Measurements from ENCODE around the gene GNB3. TPM values are rescaled to one million over a fixed set of nuclear protein-coding genes. Genes with fewer than 3 reads are reported as not detected.
"Not testable (repeated sequence)": the region's sequence is repeated elsewhere in the genome, so short reads cannot be mapped to it uniquely, and the experiment has no call there.

GNB3 gene
- total RNA-seq, 2 experiments from 2014 or later, result 0.48 to 0.54 TPM

DNA sequence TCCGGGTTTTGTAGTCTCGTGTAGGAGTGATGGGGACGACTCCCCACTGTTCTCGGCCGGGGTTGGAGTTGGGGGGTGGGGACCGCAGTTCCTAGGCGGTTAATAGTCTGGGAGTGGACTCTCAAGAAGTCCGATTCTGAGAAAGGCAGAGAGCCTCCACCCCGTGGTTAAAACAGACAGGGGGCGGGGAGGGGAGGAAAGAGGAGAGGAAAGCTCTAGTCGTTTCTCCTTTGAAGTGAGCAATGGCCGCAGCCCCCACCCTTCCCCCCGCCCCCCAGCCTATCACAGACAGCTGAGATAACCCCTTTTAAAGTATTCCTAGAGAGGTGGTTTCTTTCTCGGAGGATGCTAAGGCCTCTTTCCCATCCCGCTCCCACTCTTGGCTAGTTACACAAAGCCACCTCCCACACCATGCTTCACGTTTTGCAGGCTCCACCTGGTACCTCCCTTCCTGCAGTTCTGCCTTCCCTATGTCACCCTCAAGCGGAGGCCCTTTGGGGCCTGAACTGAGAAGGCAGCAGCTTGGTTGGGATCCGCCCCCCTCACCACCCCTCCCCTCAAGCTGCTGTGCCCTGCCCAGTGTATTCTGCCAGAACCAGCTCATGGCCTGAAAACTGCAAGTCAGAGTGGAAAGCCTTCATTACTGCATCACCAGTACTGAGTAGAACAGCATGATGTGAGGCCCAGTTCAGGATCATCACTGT, 12.1 kb downstream of the GNB3 start:
- Mint-ChIP-seq H3K4me3 (peak overlapping the region; percentile 86), H3K27me3 (ENCODE audit: low read depth) (no peaks in the 10 kb centered on the region), H3K36me3 (ENCODE audit: low read depth) (peaks cover 31% of the 10 kb centered on the region), H3K27ac (peak overlapping the region; percentile 93), H3K4me1 (ENCODE audit: low read depth) (peaks cover 35% of the 10 kb centered on the region), H3K9me3 (no peaks in the 10 kb centered on the region)
- intact Hi-C loops (cut with micrococcal nuclease), result loop anchor here (1.0 to 5.0 kb wide), 18 partner anchors 20 to 516 kb away; partner anchors contain the start of genes C1RL, CHD4, COPS7A and EMG1
- CTCF ChIA-PET, result interaction anchor here (1.0 to 4.0 kb wide), 15 partner anchors 8 to 298 kb away, joined by 3 to 24 read pairs (median 5); partner anchors contain the start of genes MLF2, PTMS, SPSB2 and TPI1
- peak; percentile 81 for DNase-seq

DNA sequence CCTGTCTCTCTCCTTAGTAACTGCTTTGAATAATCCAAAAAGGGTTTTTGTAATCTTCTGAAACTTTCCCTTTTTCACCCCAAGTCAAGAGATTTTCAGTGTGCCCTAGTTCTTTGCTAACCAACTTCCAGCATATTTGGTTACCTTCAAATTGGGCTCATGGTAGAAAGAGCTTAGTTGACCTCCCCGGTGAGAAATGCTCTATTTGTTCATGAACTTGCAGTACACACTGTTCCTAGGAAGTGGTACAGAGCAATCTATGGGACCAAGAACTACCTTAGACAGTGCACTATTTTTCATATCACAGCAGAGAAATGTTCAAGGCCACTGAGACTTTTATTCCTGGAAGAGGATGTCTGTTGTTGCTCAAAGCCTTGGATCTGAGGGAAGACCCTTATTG, 12.9 kb downstream of the GNB3 start:
- peaks cover 29% of the 10 kb centered on the region for H3K36me3 Mint-ChIP-seq (ENCODE audit: low read depth)
- CTCF ChIA-PET, result interaction anchor here (0.7 to 4.0 kb wide), 10 partner anchors 9 to 119 kb away, joined by 3 to 24 read pairs (median 6); partner anchors contain the start of genes PTMS, SPSB2 and TPI1
- H3K27me3 Mint-ChIP-seq (ENCODE audit: low read depth), result no peaks in the 10 kb centered on the region
- intact Hi-C loops (cut with micrococcal nuclease), result loop anchor here (5.0 kb wide), 3 partner anchors 254 to 516 kb away; partner anchors contain the start of genes C1RL and VAMP1
- H3K9me3 Mint-ChIP-seq, result no peaks in the 10 kb centered on the region
- H3K4me3 Mint-ChIP-seq, result peak overlapping the region; percentile 86
- DNase-seq, result no peak
- peaks cover 35% of the 10 kb centered on the region for H3K4me1 Mint-ChIP-seq (ENCODE audit: low read depth)
- peak overlapping the region; percentile 93 for H3K27ac Mint-ChIP-seq

DNA sequence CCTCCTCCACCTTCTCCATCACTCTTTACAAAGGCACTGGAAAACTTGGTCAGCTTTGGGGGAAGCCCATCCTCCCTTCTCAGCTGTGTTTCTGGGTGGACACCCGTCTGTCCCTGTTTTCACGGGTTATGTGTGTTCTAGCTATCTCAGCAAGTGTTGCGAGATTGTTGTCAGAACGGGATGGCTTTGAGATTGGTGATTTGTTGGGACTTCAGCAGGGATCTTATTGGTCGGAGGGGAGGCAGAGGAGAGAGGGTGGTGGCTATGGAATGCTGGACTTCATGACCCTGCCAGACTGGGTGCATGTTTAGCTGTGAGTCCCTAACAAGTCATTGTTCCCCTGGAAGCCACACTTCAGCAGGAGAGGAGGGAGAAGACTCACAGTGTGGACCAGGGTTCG, 13.3 kb downstream of the GNB3 start:
- H3K4me3 Mint-ChIP-seq, result peak overlapping the region; percentile 86
- peaks cover 28% of the 10 kb centered on the region for H3K36me3 Mint-ChIP-seq (ENCODE audit: low read depth)
- no peaks in the 10 kb centered on the region for H3K9me3 Mint-ChIP-seq
- H3K27ac Mint-ChIP-seq, result peak overlapping the region; percentile 93
- no peak for DNase-seq
- intact Hi-C loops (cut with micrococcal nuclease), result loop anchor here (5.0 kb wide), 3 partner anchors 253 to 517 kb away; partner anchors contain the start of genes C1RL and VAMP1
- H3K4me1 Mint-ChIP-seq (ENCODE audit: low read depth), result peaks cover 34% of the 10 kb centered on the region
- no peaks in the 10 kb centered on the region for H3K27me3 Mint-ChIP-seq (ENCODE audit: low read depth)
- CTCF ChIA-PET, result interaction anchor here (0.7 to 4.0 kb wide), 7 partner anchors 9 to 84 kb away, joined by 3 to 24 read pairs (median 6); partner anchors contain the start of gene SPSB2

DNA sequence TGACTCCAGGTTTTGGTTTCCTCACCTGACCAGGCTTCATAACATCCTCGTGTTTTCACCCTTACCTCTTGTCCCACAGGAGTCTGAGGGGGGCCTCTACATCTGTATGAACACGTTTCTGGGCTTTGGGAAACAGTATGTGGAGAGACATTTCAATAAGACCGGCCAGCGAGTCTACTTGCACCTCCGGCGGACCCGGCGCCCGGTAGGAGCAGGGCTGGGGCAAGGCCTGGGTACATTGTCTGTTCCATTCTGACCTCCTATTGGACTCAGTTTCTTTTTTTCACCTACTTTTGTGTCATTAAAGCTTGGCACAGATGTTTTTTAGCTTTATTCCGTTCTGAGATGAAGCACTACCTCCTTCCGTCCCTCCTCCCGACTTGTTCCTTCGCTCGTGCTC, 14.6 kb downstream of the GNB3 start:
- intact Hi-C loops (cut with micrococcal nuclease), result no loop called here
- peaks cover 23% of the 10 kb centered on the region for H3K36me3 Mint-ChIP-seq (ENCODE audit: low read depth)
- no peak overlapping the region for H3K4me3 Mint-ChIP-seq
- no peaks in the 10 kb centered on the region for H3K27me3 Mint-ChIP-seq (ENCODE audit: low read depth)
- H3K4me1 Mint-ChIP-seq (ENCODE audit: low read depth), result peaks cover 23% of the 10 kb centered on the region
- H3K9me3 Mint-ChIP-seq, result no peaks in the 10 kb centered on the region
- no peak overlapping the region for H3K27ac Mint-ChIP-seq
- DNase-seq, result no peak
- CTCF ChIA-PET, result interaction anchor here (3.1 kb wide), 1 partner anchor 17 kb away, joined by 24 read pairs; the partner anchor contains the start of gene SPSB2

DNA sequence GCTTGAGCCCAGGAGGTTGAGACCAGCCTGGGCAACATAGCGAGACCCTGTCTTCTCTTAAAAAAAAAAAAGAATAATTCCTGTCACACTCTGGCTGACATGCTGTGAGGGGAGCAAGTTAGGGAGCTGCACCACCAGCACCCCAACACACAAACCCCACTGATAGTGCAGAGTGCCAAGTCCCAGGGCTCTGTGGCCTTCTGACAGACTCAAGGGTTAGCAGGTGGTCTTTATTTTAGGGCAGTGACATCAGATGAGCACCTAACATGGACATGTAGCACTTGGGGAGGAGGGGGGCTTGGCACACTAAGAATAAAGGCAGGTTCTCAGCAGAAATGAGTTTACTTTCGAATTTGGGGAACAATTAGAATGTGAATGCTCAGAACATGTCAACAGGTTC, 18.1 kb downstream of the GNB3 start:
- H3K9me3 Mint-ChIP-seq, result no peaks in the 10 kb centered on the region

DNA sequence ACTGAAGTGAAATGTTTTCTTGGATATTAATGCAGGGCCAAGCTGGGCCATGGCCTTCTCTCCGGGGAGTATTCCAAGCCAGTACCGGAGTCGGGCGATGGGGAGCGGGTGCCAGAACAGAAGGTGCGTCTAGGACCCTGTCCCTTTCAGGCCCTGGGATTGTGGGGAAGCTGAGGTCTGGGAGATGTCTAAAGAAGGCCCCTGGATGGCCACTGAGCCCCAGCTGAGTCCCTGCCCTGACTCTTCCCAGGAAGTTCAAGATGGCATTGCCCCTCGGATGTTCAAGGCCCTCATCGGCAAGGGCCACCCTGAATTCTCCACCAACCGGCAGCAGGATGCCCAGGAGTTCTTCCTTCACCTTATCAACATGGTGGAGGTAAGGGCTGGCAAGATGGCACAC, 19.4 kb downstream of the GNB3 start:
- Mint-ChIP-seq H3K36me3 (ENCODE audit: low read depth) (peaks cover 40% of the 10 kb centered on the region), H3K27ac (no peak overlapping the region), H3K4me1 (ENCODE audit: low read depth) (no peaks in the 10 kb centered on the region), H3K27me3 (ENCODE audit: low read depth) (no peaks in the 10 kb centered on the region), H3K9me3 (no peaks in the 10 kb centered on the region), H3K4me3 (no peak overlapping the region)
- CTCF ChIA-PET, result interaction anchor here (1.4 to 1.7 kb wide), 2 partner anchors 10 to 13 kb away, joined by 4 to 7 read pairs; partner anchors contain the start of gene SPSB2
- no peak for DNase-seq
- intact Hi-C loops (cut with micrococcal nuclease), result no loop called here

More for the DNA sequence above, 18.1 kb downstream of the GNB3 start:
- Mint-ChIP-seq H3K27ac (no peak overlapping the region), H3K4me1 (ENCODE audit: low read depth) (peaks cover 9% of the 10 kb centered on the region), H3K4me3 (no peak overlapping the region), H3K36me3 (ENCODE audit: low read depth) (peaks cover 38% of the 10 kb centered on the region), H3K27me3 (ENCODE audit: low read depth) (no peaks in the 10 kb centered on the region)
- DNase-seq, result no peak
- CTCF ChIA-PET, result interaction anchor here (0.6 to 1.7 kb wide), 2 partner anchors 11 to 58 kb away, joined by 7 read pairs; no protein-coding TSS in a partner anchor
- intact Hi-C loops (cut with micrococcal nuclease), result no loop called here

DNA sequence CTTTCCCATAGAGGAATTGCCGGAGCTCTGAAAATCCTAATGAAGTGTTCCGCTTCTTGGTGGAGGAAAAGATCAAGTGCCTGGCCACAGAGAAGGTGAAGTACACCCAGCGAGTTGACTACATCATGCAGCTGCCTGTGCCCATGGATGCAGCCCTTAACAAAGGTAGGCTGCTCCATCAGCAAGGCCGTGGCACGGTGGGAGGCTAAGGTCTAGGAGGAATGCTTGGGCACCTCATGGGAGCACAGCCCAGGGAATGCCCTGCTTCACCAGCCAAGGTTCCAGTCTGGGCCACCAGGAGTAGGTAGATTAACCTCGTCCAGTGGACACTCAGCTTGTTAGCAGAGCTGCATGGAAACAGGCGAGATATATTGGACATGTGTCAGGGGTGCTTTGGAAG, 20.2 kb downstream of the GNB3 start:
- H3K27ac Mint-ChIP-seq, result no peak overlapping the region
- CTCF ChIA-PET, result interaction anchor here (1.0 kb wide), 2 partner anchors 9 to 12 kb away, joined by 3 read pairs; partner anchors contain the start of genes SPSB2 and USP5
- H3K4me3 Mint-ChIP-seq, result no peak overlapping the region
- no peak for DNase-seq
- no peaks in the 10 kb centered on the region for H3K4me1 Mint-ChIP-seq (ENCODE audit: low read depth)
- intact Hi-C loops (cut with micrococcal nuclease), result no loop called here
- no peaks in the 10 kb centered on the region for H3K27me3 Mint-ChIP-seq (ENCODE audit: low read depth)
- H3K9me3 Mint-ChIP-seq, result no peaks in the 10 kb centered on the region
- peaks cover 43% of the 10 kb centered on the region for H3K36me3 Mint-ChIP-seq (ENCODE audit: low read depth)

DNA sequence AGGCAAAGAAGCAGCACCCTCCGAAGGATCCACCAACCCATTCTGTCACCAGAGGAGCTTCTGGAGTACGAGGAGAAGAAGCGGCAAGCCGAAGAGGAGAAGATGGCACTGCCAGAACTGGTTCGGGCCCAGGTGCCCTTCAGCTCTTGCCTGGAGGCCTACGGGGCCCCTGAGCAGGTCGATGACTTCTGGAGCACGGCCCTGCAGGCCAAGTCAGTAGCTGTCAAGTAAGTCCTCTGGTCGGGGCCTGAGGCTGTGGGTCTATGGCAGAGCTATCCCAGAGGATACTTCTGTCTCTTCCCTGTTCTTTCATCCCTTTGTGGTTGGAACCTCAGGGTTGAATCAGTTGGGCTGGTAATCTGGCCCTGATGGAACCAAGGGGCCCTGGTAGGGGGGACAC, 20.7 kb downstream of the GNB3 start:
- no peak for DNase-seq
- H3K4me3 Mint-ChIP-seq, result no peak overlapping the region
- no peaks in the 10 kb centered on the region for H3K27me3 Mint-ChIP-seq (ENCODE audit: low read depth)
- H3K4me1 Mint-ChIP-seq (ENCODE audit: low read depth), result peaks cover 1% of the 10 kb centered on the region
- intact Hi-C loops (cut with micrococcal nuclease), result no loop called here
- H3K36me3 Mint-ChIP-seq (ENCODE audit: low read depth), result peaks cover 42% of the 10 kb centered on the region
- no peak overlapping the region for H3K27ac Mint-ChIP-seq
- CTCF ChIA-PET, result interaction anchor here (1.0 kb wide), 2 partner anchors 9 to 11 kb away, joined by 3 read pairs; partner anchors contain the start of genes SPSB2 and USP5
- no peaks in the 10 kb centered on the region for H3K9me3 Mint-ChIP-seq

DNA sequence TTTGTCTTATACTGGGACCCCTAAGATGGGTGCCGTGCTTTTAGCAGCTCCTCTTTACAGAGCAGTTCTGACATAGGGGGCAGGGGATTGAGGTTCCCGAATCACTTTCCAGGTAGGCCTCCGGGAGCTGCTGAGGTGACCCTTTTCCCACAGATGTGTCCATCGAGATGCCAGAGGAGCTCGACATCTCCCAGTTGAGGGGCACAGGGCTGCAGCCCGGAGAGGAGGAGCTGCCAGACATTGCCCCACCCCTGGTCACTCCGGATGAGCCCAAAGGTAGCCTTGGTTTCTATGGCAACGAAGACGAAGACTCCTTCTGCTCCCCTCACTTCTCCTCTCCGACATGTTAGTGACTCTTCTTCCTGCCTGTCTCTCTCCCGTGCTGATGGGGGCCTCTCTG, 22.3 kb downstream of the GNB3 start:
- peaks cover 36% of the 10 kb centered on the region for H3K36me3 Mint-ChIP-seq (ENCODE audit: low read depth)

DNA sequence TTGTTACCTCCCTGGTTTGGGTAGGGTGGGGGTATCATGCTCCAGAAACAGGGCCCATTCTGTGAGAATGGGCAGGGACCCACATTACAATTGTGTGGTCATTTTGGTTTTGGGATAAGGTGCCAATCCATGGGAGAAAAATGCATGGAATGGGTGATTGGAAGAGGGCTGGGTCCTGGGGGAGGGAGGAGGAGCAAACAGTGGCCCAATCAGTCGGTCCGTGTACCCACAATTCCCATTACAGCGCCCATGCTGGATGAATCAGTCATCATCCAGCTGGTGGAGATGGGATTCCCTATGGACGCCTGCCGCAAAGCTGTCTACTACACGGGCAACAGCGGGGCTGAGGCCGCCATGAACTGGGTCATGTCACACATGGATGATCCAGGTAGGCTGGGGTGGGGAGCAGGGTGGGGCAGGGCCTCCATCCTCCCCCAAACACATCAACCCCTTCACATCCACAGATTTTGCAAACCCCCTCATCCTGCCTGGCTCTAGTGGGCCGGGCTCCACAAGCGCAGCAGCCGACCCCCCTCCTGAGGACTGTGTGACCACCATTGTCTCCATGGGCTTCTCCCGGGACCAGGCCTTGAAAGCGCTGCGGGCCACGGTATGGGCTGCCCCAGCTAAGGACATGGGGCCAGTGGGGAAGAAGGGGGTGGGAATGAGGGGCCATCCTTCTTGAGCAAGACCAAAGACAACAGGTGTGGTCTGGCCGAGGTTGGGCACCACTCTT, 23.0 kb downstream of the GNB3 start:
- Mint-ChIP-seq H3K4me1 (ENCODE audit: low read depth) (peaks cover 15% of the 10 kb centered on the region), H3K27me3 (ENCODE audit: low read depth) (no peaks in the 10 kb centered on the region), H3K4me3 (no peak overlapping the region), H3K36me3 (ENCODE audit: low read depth) (peaks cover 43% of the 10 kb centered on the region), H3K9me3 (no peaks in the 10 kb centered on the region), H3K27ac (no peak overlapping the region)
- CTCF ChIA-PET, result interaction anchor here (1.3 to 3.4 kb wide), 2 partner anchors 10 to 12 kb away, joined by 6 to 18 read pairs; partner anchors contain the start of genes CDCA3 and USP5
- no peak for DNase-seq
- intact Hi-C loops (cut with micrococcal nuclease), result no loop called here

More for the DNA sequence above, 22.3 kb downstream of the GNB3 start:
- no peaks in the 10 kb centered on the region for H3K27me3 Mint-ChIP-seq (ENCODE audit: low read depth)
- no peak overlapping the region for H3K4me3 Mint-ChIP-seq
- CTCF ChIA-PET, result interaction anchor here (1.3 kb wide), 1 partner anchor 10 kb away, joined by 6 read pairs; no protein-coding TSS in a partner anchor
- peaks cover 9% of the 10 kb centered on the region for H3K4me1 Mint-ChIP-seq (ENCODE audit: low read depth)
- DNase-seq, result no peak
- H3K27ac Mint-ChIP-seq, result no peak overlapping the region
- intact Hi-C loops (cut with micrococcal nuclease), result no loop called here
- no peaks in the 10 kb centered on the region for H3K9me3 Mint-ChIP-seq

DNA sequence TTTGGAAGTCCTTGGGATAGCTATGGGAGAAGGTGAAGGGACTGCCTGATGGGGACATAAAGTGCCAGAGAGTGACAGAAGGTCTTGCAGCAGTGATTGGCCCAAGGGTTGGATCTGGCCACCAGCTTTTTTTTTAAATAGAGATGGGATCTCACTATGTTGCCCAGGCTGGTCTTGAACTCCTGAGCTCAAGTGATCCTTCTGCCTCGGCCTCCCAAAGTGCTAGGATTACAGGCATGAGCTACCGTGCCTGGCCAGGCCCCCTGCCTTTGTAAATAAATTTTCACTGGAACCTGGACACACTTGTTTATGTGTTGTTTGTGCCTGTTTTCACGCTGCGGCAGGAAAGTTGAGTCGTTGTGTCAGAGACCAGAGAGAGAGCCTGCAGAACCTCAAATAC, 24.6 kb downstream of the GNB3 start:
- DNase-seq; H3K9me3 Mint-ChIP-seq; intact Hi-C loops (cut with micrococcal nuclease); H3K4me3 Mint-ChIP-seq; H3K27me3 Mint-ChIP-seq (ENCODE audit: low read depth): not testable (repeated sequence)
- peaks cover 53% of the 10 kb centered on the region for H3K36me3 Mint-ChIP-seq (ENCODE audit: low read depth)
- CTCF ChIA-PET, result interaction anchor here (0.7 to 3.4 kb wide), 3 partner anchors 13 to 112 kb away, joined by 3 to 18 read pairs (median 3); partner anchors contain the start of genes CDCA3, MLF2 and USP5
- peak overlapping the region; percentile 10 for H3K27ac Mint-ChIP-seq
- H3K4me1 Mint-ChIP-seq (ENCODE audit: low read depth), result peaks cover 30% of the 10 kb centered on the region

Measured in activated naive CD4-positive, alpha-beta T cell treated with anti-CD3 and anti-CD28 coated beads for 36 hours (primary cell).